ENCODE data around the gene NEGR1.
A peak's percentile ranks its signal among the peaks of the same experiment; 100 is the strongest.

NEGR1 gene

DNA sequence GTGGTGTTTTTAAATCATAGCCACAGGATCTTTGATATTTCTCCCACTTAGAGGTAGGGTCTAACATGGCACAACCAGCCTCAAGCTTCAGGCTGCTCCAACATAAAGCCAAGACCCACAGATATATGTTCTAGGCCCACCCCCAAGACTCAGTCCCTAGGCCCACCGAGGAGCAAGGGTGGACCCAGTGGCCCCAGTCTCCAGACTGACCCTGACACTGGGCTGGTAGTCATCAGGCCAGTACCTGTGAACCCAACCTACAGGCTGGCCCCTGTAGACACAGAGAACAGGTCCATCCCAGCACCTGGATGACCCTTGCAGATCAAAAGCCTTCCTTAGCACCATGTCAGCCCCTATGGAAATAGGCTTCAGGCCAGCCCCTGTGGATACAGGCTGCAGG lies 60.5 kb downstream of the NEGR1 start:
- no peak overlapping the region for H3K4me3 ChIP-seq (replicated peaks; ENCODE audit: low read depth, low read length)
- TF ChIP-seq, protein P1, sequence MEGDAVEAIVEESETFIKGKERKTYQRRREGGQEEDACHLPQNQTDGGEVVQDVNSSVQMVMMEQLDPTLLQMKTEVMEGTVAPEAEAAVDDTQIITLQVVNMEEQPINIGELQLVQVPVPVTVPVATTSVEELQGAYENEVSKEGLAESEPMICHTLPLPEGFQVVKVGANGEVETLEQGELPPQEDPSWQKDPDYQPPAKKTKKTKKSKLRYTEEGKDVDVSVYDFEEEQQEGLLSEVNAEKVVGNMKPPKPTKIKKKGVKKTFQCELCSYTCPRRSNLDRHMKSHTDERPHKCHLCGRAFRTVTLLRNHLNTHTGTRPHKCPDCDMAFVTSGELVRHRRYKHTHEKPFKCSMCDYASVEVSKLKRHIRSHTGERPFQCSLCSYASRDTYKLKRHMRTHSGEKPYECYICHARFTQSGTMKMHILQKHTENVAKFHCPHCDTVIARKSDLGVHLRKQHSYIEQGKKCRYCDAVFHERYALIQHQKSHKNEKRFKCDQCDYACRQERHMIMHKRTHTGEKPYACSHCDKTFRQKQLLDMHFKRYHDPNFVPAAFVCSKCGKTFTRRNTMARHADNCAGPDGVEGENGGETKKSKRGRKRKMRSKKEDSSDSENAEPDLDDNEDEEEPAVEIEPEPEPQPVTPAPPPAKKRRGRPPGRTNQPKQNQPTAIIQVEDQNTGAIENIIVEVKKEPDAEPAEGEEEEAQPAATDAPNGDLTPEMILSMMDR (IDR thresholded peaks at IDR 0.05; ENCODE audit: low read length, missing control alignments), result no peak
- no peak for DNase-seq (ENCODE audit: low read depth)

DNA sequence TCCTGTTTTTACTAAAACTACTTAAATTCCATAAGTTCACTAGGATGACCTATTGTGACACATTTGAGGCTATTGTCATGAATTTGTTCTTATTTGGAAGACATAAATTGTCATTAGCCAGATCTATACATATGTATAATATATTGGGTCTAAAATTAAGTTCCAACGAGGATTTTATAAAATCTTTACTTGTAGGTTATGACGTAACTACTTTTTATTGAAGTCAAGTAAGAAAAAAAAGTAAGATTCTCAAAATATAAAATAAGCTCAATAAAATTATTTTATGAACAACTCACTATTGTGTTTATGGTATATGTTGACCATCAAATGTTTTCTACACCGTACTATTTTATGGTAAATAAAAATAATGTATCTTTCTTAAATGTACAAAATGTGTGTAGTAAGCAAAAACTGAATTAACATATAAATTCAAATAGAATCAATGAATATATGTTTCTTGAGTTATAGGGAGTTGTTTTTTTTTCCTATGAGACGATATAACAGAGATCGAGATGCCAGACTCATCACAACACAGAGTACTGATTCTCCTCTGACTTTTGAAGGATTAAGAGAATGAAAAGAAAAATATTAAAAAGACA lies 64.1 kb downstream of the NEGR1 start:
- no peak for DNase-seq (ENCODE audit: low read depth)
- no peak overlapping the region for H3K4me3 ChIP-seq (replicated peaks; ENCODE audit: low read depth, low read length)
- TF ChIP-seq, protein P1 (IDR thresholded peaks at IDR 0.05; ENCODE audit: low read length, missing control alignments), result no peak

DNA sequence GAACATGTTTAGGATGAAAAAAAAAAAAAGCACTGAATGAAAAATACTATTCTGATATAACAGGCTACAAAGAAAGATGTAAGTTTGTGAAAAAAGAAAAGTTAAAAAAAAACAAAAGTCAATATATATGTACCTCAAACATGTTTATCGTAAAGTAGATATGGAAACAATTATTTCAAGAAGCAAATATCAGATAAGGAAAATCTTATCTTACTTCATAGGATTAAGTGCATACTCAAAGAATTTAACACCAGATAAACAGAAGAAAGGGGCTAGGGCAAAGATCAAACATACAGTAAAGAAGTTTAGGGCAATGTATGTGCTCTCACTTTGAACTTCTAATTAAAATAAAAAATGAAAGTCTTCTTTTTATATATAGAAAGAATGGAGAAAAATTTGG lies 75.3 kb downstream of the NEGR1 start:
- H3K4me3 ChIP-seq (replicated peaks; ENCODE audit: low read depth, low read length), result no peak overlapping the region
- DNase-seq (ENCODE audit: low read depth), result no peak
- TF ChIP-seq, protein P1 (IDR thresholded peaks at IDR 0.05; ENCODE audit: low read length, missing control alignments), result no peak

DNA sequence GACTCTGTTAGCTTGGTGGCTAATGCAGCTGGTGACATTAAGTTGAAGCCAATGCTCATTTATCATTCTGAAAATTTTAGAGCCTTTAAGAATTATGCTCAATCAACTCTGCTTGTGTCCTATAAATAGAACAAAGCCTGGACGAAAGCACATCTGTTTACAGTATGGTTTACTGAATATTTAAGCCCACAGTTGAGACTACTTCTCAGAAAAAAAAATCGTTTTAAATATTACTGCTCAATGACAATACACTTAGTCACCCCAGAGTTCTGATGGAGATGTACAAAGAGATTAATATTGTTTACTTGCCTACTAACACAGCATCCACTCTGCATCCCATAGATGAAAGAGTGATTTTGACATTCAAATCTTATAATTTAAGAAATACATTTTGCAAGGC lies 79.6 kb downstream of the NEGR1 start:
- no peak for DNase-seq (ENCODE audit: low read depth)
- TF ChIP-seq, protein P1 (IDR thresholded peaks at IDR 0.05; ENCODE audit: low read length, missing control alignments), result no peak
- no peak overlapping the region for H3K4me3 ChIP-seq (replicated peaks; ENCODE audit: low read depth, low read length)

DNA sequence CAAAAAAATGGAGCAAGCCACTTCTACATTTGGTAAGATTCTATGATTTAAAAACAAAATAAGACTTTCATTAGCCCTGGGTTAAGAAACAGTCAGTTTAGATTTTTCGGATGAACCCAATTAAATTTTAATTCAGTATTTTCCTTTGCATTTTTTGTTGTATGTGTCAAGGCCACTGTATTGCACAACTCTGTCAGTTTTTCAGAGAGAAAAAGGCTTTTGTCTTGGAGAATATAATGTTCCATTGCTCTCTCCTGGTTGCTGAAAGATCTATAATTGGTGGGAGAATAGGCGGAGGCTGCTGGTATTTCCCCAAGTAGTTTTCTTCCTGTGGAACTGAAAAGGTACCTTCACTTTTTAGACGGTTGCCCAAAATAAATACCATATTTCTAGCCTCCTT lies 84.6 kb downstream of the NEGR1 start:
- TF ChIP-seq, protein P1 (IDR thresholded peaks at IDR 0.05; ENCODE audit: low read length, missing control alignments), result no peak
- DNase-seq (ENCODE audit: low read depth), result peak; percentile 9
- H3K4me3 ChIP-seq (replicated peaks; ENCODE audit: low read depth, low read length), result no peak overlapping the region

DNA sequence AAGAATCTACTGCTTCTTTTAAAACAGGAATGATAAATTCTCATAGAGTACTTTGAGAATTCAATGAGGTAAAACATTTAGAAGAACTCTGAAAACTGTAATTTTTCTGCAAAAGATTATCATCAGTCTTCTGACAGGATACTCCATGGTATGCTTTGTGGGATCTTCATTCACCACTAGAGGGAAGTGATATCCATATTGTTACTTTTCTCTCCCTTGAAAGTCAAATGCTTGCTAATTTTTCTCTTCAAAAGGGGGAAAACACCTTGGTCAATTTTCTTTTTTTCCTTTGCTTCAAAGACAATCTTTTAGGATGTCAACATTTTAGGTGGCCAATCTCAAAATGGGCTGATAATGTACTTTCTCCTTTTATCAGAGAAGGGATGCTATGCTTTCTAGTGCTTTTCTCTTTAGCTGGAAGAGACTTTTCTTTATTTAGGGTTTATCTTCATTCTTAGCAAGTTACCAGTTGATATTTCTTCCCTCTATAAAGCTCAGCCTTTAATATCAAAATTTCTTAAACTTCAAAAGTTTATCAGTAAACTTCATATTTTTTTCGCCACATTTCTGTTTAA lies 95.5 kb downstream of the NEGR1 start:
- peak; percentile 56 for DNase-seq (ENCODE audit: low read depth)
- H3K4me3 ChIP-seq (replicated peaks; ENCODE audit: low read depth, low read length), result no peak overlapping the region
- TF ChIP-seq, protein P1 (IDR thresholded peaks at IDR 0.05; ENCODE audit: low read length, missing control alignments), result peak; percentile 81
